Measurements from ENCODE around the gene ADAT3. TPM values are rescaled to one million over a fixed set of nuclear protein-coding genes. Genes with fewer than 3 reads are reported as not detected.

The ADAT3 gene
- total and polyA plus RNA-seq, 2 experiments from 2014 or later = 2.4 to 11.0 TPM

GRCh38 chr19:1861599-1862031, 43.6 kb upstream of the ADAT3 start:
- peaks cover 55% of the 10 kb centered on the region for H3K79me2 ChIP-seq
- WGBS (ENCODE audit: low lambda C conversion rate, missing lambda C conversion rate) = 16% methylated on average over 23 of the region's 23 CpGs
- H2AFZ ChIP-seq = no peak overlapping the region
- H3K27ac ChIP-seq = peak overlapping the region; percentile 67
- DNase-seq (ENCODE audit: low spot score) = no peak
- H3K9me3 ChIP-seq (ENCODE audit: low read depth) = no peaks in the 10 kb centered on the region
- H4K20me1 ChIP-seq (ENCODE audit: insufficient read depth, poor library complexity, severe bottlenecking) = peaks cover 42% of the 10 kb centered on the region
- peaks cover 59% of the 10 kb centered on the region for H3K4me1 ChIP-seq (ENCODE audit: insufficient read depth)
- H3K4me3 ChIP-seq = peak overlapping the region; percentile 90
- TF ChIP-seq CTCF (IDR thresholded peaks at IDR 0.05; ENCODE audit: poor library complexity) = no peak
- no peak for TF ChIP-seq EZH2 (IDR thresholded peaks at IDR 0.05; ENCODE audit: borderline replicate concordance)
- TF ChIP-seq EZH2phosphoT487 (IDR thresholded peaks at IDR 0.05; ENCODE audit: low read depth, severe bottlenecking, unreplicated experiment) = no peak
- peak overlapping the region; percentile 98 for H3K4me2 ChIP-seq
- no peaks in the 10 kb centered on the region for H3K27me3 ChIP-seq
- H3K36me3 ChIP-seq (replicated peaks; ENCODE audit: insufficient read depth, low read depth) = no peaks in the 10 kb centered on the region
- no peaks in the 10 kb centered on the region for H3K9me2 ChIP-seq (replicated peaks; ENCODE audit: insufficient read depth)

GRCh38 chr19:1862068-1862423, 43.2 kb upstream of the ADAT3 start:
- Histone ChIP-seq H3K27me3 (no peaks in the 10 kb centered on the region), H3K9me2 (replicated peaks; ENCODE audit: insufficient read depth) (no peaks in the 10 kb centered on the region), H3K36me3 (replicated peaks; ENCODE audit: insufficient read depth, low read depth) (no peaks in the 10 kb centered on the region), H3K27ac (peak overlapping the region; percentile 67), H2AFZ (no peak overlapping the region), H3K9me3 (ENCODE audit: low read depth) (no peaks in the 10 kb centered on the region), H3K4me2 (peak overlapping the region; percentile 98), H3K4me1 (ENCODE audit: insufficient read depth) (peaks cover 54% of the 10 kb centered on the region), H3K4me3 (peak overlapping the region; percentile 90), H4K20me1 (ENCODE audit: insufficient read depth, poor library complexity, severe bottlenecking) (peaks cover 42% of the 10 kb centered on the region), H3K79me2 (peaks cover 54% of the 10 kb centered on the region)
- no peak for TF ChIP-seq EZH2phosphoT487 (IDR thresholded peaks at IDR 0.05; ENCODE audit: low read depth, severe bottlenecking, unreplicated experiment)
- TF ChIP-seq CTCF (IDR thresholded peaks at IDR 0.05; ENCODE audit: poor library complexity) = no peak
- no peak for TF ChIP-seq EZH2 (IDR thresholded peaks at IDR 0.05; ENCODE audit: borderline replicate concordance)
- no peak for DNase-seq (ENCODE audit: low spot score)
- 5% methylated on average over 21 of the region's 21 CpGs for WGBS (ENCODE audit: low lambda C conversion rate, missing lambda C conversion rate)

DNA sequence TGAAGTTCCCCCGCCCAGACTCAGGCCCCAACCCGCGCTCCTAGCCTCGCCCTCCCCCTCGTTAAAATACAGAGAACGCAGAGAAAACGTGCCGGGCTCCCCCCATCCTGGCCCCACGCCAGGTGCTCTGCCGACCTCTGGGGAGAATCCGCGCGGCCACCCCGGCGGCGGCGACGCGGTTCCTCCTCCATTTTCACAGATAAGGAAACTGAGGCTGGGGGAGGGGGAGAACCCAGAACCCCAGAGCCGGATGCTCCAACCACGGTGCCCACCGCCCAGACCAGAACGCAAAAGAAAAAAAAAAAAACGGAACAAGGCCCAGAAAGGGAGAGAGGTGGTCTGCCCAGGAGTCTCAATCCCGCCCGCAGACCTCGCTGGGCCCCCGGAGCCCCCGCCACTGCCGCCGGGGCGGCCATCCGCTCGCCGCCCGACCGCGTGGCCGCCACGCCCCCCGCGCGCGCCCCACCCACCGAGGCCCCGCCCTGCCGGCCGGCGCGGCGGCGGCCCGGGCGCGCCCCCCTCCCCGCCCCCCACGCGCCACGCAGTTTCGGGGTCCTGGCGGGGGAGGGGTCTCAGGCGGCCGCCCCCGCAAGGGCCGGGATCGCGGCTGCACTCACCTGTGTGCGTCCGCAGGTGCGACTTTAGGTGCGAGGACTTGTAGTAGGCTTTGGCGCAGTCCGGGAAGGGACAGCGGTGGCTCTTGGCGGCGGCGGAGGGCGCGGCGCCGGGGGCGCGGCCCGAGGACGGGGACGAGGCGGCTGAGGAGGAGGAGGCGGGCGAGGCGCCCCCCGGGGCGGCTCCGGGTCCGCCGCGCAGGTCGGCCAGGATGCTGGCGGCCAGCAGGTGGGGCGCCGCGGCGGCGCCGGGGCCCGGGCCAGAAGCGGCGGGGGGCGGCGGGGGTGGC, 42.5 kb upstream of the ADAT3 start:
- no peaks in the 10 kb centered on the region for H3K9me2 ChIP-seq (replicated peaks; ENCODE audit: insufficient read depth)
- no peak for TF ChIP-seq CTCF (IDR thresholded peaks at IDR 0.05; ENCODE audit: poor library complexity)
- TF ChIP-seq EZH2 (IDR thresholded peaks at IDR 0.05; ENCODE audit: borderline replicate concordance) = no peak
- TF ChIP-seq EZH2phosphoT487 (IDR thresholded peaks at IDR 0.05; ENCODE audit: low read depth, severe bottlenecking, unreplicated experiment) = no peak
- peak overlapping the region; percentile 86 for H3K27ac ChIP-seq
- H3K27me3 ChIP-seq = no peaks in the 10 kb centered on the region
- H3K4me1 ChIP-seq (ENCODE audit: insufficient read depth) = peaks cover 49% of the 10 kb centered on the region
- no peak overlapping the region for H2AFZ ChIP-seq
- WGBS (ENCODE audit: low lambda C conversion rate, missing lambda C conversion rate) = under 1% methylated on average over 35 of the region's 109 CpGs
- peak; percentile 75 for DNase-seq (ENCODE audit: low spot score)
- H3K79me2 ChIP-seq = peaks cover 51% of the 10 kb centered on the region
- H3K4me2 ChIP-seq = peak overlapping the region; percentile 98
- H3K36me3 ChIP-seq (replicated peaks; ENCODE audit: insufficient read depth, low read depth) = no peaks in the 10 kb centered on the region
- no peaks in the 10 kb centered on the region for H3K9me3 ChIP-seq (ENCODE audit: low read depth)
- peaks cover 42% of the 10 kb centered on the region for H4K20me1 ChIP-seq (ENCODE audit: insufficient read depth, poor library complexity, severe bottlenecking)
- H3K4me3 ChIP-seq = peak overlapping the region; percentile 94
